ENCODE data around the gene MTMR10.

MTMR10 gene

DNA sequence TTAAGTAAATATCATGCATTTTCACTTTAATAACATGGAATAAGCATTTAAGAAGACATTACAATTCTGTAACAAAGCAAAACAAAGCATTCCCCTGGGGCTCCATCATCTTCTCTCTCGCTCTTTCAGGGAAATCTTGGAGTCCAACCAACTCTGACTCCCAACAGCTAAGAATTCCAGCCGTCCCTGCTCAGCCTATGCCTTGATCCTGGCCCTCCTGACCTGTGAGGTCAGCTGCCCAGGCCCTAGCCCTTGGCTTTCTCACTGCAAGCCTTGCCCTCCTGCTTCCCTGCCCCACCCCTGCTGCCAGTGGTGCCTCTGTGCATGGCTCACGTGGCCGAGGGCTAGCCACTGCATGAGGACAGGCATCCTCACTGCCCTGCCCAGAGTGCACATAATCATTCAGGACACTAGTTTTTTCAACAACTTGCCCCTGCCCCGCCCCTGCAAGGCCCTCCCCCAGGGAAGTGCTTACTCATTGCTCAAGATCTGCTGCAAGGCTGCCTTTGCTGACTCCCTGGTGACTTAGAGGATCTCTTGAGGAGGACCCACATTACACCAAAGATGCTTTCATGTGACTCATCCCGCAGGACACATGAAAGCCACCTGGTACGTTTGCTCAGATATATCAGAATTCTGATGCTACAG, 37.6 kb downstream of the MTMR10 start:
- peak; percentile 66 for DNase-seq

DNA sequence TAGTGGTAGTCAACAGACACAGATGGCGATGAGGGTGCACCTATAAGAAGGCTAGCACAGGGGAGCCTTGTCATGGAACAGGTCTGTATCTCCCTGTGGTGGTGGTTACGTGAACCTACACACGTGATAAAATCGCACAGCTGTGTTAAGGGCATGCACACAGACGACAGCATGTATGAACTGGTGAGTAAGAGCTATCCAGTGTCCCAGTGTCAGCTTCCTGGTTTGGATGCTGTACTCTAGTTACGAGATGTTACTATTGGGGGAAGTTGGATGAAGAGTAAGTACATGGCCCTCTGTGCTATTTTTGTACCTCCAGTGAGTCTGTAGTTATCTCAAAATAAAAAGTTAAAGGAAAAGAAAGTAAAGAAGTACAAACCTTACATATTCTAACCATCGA, 38.2 kb downstream of the MTMR10 start:
- no peak for DNase-seq

- DNase-seq, result no peak
Measured at GRCh38 chr15:30943654-30944335, 47.6 kb downstream of the MTMR10 start.

DNA sequence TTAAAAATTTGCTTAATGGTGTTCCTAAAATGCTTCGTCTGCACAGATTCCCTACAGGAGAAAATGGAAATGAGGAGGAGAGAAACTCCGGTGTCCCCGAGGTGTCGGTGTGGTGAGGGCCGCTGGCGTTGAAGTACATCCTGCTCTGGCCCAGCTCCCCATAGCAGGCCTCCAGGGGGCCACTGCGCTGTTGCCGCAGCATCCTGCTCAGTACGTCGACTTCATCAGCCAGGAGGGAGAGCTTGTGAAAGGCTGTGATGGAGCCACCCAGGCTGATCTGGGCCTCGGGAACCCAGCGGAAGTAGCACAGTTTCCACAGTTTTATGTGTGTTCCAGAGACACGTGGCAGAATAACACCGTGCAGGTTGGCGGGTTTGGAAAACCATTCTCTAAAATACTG, 49.9 kb downstream of the MTMR10 start:
- DNase-seq, result no peak

DNA sequence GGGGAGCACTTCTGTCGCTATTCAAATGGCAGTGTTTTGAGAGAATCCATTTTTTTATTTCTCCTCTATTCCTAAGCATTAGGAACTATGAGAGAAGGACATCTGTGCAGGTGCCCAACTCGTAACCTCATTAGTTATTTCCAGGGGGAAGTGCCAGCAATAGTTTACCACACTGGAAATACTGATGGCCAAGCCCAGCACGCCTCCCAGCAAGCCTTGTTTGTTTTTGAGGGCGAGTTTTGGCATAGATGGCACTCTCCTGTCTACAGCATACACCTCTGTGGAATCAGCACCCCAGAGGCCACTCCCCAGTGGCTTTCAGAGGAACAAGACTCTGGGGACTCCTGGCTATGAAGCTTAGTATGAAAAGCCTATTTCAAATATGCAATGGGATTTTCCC, 51.1 kb downstream of the MTMR10 start:
- no peak for DNase-seq

DNA sequence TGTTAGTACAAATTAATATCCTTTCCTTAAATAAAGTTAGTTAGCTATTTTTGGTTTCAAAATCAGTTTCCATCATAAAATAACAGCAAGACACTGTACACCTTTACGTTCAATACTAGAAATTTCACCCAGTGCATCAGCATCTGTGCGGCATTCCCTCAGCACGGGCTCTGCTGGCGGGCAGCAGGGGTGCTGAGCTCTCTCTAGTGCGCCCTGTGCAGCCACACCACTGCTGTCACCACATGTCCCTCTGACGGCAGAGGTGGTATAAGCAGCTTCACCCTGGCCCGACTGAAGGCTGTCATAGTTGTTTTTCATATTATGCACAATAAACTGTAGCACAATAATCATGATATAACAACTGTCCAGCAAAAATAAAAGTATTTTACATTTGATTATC, 52.3 kb downstream of the MTMR10 start:
- DNase-seq, result no peak

GRCh38 chr15:30933293-30933692, 58.1 kb downstream of the MTMR10 start:
- no peak for DNase-seq

DNA sequence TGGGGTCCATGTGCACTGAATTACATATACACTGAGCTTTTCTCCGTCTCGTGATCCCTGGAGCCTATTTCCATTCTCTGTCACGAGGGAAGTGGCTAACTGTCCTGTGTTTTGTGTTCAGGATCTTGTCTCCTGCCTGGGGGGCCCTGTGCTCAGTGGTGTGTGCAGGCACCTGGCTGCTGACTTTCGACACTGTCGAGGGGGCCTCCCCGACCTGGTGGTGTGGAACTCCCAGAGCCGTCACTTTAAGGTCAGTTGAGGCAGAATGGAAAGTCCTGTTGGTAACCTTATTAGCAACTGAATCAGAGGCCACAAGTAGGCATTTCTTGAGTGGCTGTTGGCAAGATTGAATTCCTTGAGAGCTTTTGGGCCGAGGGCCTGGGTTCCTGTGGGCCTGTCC, 61.0 kb downstream of the MTMR10 start:
- DNase-seq, result no peak

GRCh38 chr15:30929982-30930381, 61.4 kb downstream of the MTMR10 start:
- no peak for DNase-seq

DNA sequence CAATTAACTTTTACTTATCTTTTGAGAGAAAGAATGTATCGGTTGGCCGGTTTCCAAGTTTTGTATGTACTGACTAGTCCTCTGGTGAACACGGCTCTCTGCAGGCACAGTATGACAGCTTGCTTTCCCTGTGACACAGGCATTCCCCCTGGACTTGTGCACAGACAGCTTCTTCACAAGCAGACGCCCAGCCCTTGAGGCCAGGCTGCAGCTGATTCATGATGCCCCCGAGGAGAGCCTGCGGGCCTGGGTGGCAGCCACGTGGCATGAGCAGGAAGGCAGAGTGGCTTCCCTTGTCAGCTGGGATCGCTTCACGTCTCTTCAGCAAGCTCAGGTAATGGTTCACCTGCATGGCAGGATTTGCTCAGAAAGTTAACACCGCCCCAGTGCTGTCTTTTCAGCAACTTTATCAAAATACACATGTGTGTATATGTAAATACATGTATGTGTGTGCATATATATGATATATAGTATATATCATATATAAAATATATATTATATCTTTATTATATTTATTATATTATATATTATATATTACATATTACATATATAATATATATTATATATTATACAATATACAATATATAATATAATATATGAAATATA, 62.3 kb downstream of the MTMR10 start:
- DNase-seq, result no peak

GRCh38 chr15:30928076-30928475, 63.4 kb downstream of the MTMR10 start:
- DNase-seq, result no peak

- DNase-seq, result no peak
Measured at GRCh38 chr15:30927148-30927761, 64.2 kb downstream of the MTMR10 start.

DNA sequence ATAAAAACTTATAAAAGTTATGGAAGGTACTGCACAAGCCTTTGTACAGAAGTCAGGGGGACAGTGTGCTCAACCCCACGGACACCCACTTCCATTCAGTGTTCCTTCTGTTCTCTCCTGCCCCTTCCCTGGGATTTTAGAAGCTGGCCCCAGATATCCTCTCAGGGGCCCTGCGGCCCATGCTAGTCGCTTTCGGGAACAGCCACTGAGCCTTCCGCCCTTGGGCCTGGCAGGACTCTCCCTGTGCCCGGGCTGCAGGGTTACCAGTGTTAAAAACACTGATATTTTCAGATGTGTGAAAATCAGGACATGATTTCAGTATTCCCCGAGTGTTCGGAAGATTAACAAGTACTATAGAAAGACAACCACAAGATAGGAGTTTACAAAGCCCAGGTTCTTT, 65.3 kb downstream of the MTMR10 start:
- DNase-seq, result no peak

GRCh38 chr15:30925686-30926085, 65.7 kb downstream of the MTMR10 start:
- DNase-seq, result no peak

- no peak for DNase-seq
Measured at GRCh38 chr15:30924353-30924752, 67.1 kb downstream of the MTMR10 start.

- no peak for DNase-seq
Measured at GRCh38 chr15:30923429-30923828, 68.0 kb downstream of the MTMR10 start.

- DNase-seq, result no peak
Measured at GRCh38 chr15:30922480-30923311, 68.7 kb downstream of the MTMR10 start.

- DNase-seq, result no peak
Measured at GRCh38 chr15:30921781-30922479, 69.5 kb downstream of the MTMR10 start.

DNA sequence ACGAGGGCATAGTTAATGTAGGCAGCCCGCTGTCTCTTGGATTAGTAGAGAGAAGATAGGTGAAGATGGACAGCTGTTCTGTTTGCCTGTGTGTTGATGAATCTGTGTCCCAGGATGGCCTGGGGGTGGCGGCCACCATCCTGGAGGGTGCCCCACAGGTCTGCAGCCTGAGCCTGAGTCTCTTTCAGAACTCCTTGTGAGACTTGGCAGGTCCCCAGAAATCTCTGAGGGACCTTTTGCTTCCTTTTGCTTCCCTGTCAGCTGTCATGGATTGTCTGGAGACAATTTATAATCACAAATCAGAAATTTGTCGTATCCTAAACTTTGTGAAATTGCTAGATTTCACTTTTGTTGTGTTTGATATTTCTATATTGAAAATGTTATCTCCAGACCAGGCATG, 70.3 kb downstream of the MTMR10 start:
- no peak for DNase-seq

DNA sequence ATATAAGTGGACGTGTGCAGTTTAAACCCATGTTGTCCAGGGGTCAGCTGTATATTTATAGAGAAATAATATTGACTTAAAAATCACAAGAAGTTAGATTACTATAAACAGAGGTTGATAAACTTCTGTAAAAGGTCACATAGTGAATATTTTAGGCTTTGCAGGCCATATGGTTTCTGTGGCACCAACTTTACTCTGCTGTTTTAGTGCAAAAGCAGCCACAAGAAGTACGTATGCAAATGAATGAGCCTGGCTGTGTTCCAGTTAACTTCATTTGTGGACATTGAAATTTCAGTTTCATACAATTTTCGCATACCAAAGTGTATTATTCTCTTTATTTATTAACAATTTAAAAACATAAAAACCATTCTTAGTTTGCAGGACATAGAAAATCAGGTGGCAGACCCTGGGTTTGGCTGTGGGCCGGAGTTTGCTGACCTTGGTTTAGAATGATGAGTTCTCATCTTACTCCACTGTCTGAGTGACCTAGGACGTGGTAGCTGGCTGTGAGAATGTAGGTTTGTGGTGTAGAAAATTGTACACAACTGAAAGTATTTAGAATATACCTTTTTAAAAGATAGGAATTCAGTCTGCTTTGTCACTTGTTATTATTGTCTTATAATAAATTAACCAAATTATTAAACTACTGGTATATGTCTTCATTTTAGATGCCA, 71.4 kb downstream of the MTMR10 start:
- DNase-seq, result no peak

DNA sequence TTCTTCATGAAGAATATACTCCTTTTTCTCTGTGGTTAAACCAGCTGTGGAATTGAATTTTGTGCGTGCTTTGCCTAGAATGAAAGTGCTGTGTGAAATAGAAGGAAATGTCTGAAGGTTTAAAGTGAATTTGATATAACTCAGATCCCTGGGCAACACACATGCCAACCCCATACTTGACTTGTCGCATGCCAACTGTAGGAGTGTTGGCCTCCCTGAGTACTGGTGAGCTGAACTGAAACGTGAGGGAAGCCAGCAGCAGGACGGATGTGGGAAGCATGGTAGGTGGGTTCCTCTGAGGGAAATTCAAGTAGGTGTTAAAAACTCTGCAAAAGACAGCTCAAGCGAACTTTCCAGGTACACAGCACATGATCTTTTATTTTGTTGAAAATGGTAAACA, 73.1 kb downstream of the MTMR10 start:
- DNase-seq, result no peak

DNA sequence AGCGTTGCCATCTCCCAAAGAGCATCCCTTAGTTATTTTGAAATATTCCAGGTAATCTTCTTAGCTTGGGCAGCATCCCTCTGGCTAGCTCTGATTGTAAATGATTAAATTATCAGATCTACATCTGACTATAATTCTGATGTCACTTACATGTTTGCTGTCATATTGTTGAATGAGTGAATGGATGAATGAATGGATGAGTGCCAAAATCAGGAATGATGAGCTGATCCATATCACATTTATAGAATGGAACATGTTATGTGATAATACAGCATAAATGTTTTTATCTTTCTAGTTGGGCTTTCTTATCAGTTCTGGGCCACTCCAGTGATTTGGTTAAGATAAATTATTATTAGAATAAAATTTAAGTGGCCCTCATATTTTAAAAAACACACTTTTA, 73.8 kb downstream of the MTMR10 start:
- DNase-seq, result no peak
